ENCODE measurements around the gene MARF1.

DNA sequence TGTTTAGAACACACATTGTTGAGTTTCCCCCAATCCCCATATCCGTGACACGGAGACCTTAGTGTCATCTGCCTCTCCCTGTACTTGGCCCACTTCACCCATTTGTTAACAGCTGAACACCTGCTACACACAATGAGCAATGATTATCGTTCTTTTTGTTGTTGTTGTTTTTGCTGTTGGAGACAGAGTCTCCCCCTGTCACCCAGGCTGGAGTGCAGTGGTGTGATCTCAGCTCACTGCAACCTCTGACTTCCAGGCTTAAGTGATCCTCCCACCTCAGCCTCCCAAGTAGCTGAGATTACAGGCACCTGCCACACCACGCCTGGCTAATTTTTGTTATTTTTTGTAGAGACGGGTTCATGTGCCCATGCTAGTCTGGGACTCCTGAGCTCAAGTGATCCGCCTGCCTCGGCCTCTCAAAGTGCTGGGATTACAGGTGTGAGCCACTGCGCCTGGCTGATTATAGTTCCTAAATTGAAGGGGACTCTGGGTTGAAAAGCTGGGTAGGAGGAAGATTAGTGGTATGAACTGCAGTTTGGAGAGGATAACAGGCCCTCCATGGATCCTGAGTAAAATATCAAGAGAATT is 28.7 kb upstream of the MARF1 start:
- TF ChIP-seq EZH2 (IDR thresholded peaks at IDR 0.05; ENCODE audit: low read depth): no peak
- TF ChIP-seq, protein P1, sequence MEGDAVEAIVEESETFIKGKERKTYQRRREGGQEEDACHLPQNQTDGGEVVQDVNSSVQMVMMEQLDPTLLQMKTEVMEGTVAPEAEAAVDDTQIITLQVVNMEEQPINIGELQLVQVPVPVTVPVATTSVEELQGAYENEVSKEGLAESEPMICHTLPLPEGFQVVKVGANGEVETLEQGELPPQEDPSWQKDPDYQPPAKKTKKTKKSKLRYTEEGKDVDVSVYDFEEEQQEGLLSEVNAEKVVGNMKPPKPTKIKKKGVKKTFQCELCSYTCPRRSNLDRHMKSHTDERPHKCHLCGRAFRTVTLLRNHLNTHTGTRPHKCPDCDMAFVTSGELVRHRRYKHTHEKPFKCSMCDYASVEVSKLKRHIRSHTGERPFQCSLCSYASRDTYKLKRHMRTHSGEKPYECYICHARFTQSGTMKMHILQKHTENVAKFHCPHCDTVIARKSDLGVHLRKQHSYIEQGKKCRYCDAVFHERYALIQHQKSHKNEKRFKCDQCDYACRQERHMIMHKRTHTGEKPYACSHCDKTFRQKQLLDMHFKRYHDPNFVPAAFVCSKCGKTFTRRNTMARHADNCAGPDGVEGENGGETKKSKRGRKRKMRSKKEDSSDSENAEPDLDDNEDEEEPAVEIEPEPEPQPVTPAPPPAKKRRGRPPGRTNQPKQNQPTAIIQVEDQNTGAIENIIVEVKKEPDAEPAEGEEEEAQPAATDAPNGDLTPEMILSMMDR (conservative IDR thresholded peaks at IDR 0.05): no peak
